ENCODE data around the gene TOR1AIP1.

DNA sequence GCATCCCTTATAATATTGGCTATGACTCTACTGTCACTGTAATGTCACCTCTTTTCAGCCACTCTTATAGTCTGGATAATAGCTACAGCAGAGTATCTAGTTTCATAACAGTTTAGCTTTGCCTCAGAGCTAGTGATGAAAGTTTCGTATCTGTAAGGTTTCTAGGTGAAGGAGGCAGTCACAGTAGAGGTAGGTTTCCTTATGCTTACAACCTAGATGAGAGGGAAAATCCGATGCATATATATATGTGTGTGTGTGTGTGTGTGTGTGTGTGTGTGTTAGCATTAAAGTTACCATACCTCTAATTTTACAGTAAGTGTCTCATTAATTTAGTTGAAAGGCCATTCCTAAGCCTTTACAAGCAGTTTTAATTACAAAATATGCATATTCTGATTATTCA, 2.3 kb upstream of the TOR1AIP1 start:
- TF ChIP-seq ZNF658 (tag by site-specific recombination; IDR thresholded peaks at IDR 0.05) (no peak), ZBTB8A (tag by site-specific recombination; IDR thresholded peaks at IDR 0.05) (no peak), GLIS1 (tag by site-specific recombination; IDR thresholded peaks at IDR 0.05) (no peak), YY2 (tag by site-specific recombination; IDR thresholded peaks at IDR 0.05) (no peak), ZNF121 (tag by site-specific recombination; IDR thresholded peaks at IDR 0.05) (no peak), ZNF274 (IDR thresholded peaks at IDR 0.05; ENCODE audit: low read length) (no peak), ZNF274 (tag by site-specific recombination; IDR thresholded peaks at IDR 0.05; ENCODE audit: borderline replicate concordance) (no peak), ZBTB48 (tag by site-specific recombination; IDR thresholded peaks at IDR 0.05) (no peak)
- TF ChIP-seq, protein P1, sequence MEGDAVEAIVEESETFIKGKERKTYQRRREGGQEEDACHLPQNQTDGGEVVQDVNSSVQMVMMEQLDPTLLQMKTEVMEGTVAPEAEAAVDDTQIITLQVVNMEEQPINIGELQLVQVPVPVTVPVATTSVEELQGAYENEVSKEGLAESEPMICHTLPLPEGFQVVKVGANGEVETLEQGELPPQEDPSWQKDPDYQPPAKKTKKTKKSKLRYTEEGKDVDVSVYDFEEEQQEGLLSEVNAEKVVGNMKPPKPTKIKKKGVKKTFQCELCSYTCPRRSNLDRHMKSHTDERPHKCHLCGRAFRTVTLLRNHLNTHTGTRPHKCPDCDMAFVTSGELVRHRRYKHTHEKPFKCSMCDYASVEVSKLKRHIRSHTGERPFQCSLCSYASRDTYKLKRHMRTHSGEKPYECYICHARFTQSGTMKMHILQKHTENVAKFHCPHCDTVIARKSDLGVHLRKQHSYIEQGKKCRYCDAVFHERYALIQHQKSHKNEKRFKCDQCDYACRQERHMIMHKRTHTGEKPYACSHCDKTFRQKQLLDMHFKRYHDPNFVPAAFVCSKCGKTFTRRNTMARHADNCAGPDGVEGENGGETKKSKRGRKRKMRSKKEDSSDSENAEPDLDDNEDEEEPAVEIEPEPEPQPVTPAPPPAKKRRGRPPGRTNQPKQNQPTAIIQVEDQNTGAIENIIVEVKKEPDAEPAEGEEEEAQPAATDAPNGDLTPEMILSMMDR (tag by site-specific recombination; IDR thresholded peaks at IDR 0.05) = no peak
- TF ChIP-seq, protein P2, sequence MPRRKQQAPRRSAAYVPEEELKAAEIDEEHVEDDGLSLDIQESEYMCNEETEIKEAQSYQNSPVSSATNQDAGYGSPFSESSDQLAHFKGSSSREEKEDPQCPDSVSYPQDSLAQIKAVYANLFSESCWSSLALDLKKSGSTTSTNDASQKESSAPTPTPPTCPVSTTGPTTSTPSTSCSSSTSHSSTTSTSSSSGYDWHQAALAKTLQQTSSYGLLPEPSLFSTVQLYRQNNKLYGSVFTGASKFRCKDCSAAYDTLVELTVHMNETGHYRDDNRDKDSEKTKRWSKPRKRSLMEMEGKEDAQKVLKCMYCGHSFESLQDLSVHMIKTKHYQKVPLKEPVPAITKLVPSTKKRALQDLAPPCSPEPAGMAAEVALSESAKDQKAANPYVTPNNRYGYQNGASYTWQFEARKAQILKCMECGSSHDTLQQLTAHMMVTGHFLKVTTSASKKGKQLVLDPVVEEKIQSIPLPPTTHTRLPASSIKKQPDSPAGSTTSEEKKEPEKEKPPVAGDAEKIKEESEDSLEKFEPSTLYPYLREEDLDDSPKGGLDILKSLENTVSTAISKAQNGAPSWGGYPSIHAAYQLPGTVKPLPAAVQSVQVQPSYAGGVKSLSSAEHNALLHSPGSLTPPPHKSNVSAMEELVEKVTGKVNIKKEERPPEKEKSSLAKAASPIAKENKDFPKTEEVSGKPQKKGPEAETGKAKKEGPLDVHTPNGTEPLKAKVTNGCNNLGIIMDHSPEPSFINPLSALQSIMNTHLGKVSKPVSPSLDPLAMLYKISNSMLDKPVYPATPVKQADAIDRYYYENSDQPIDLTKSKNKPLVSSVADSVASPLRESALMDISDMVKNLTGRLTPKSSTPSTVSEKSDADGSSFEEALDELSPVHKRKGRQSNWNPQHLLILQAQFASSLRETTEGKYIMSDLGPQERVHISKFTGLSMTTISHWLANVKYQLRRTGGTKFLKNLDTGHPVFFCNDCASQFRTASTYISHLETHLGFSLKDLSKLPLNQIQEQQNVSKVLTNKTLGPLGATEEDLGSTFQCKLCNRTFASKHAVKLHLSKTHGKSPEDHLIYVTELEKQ (tag by site-specific recombination; IDR thresholded peaks at IDR 0.05; ENCODE audit: borderline replicate concordance) = no peak
- TF ChIP-seq, protein P3, sequence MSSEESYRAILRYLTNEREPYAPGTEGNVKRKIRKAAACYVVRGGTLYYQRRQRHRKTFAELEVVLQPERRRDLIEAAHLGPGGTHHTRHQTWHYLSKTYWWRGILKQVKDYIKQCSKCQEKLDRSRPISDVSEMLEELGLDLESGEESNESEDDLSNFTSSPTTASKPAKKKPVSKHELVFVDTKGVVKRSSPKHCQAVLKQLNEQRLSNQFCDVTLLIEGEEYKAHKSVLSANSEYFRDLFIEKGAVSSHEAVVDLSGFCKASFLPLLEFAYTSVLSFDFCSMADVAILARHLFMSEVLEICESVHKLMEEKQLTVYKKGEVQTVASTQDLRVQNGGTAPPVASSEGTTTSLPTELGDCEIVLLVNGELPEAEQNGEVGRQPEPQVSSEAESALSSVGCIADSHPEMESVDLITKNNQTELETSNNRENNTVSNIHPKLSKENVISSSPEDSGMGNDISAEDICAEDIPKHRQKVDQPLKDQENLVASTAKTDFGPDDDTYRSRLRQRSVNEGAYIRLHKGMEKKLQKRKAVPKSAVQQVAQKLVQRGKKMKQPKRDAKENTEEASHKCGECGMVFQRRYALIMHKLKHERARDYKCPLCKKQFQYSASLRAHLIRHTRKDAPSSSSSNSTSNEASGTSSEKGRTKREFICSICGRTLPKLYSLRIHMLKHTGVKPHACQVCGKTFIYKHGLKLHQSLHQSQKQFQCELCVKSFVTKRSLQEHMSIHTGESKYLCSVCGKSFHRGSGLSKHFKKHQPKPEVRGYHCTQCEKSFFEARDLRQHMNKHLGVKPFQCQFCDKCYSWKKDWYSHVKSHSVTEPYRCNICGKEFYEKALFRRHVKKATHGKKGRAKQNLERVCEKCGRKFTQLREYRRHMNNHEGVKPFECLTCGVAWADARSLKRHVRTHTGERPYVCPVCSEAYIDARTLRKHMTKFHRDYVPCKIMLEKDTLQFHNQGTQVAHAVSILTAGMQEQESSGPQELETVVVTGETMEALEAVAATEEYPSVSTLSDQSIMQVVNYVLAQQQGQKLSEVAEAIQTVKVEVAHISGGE (tag by site-specific recombination; conservative IDR thresholded peaks at IDR 0.05; ENCODE audit: low read depth) = no peak
- TF ChIP-seq, protein P4, sequence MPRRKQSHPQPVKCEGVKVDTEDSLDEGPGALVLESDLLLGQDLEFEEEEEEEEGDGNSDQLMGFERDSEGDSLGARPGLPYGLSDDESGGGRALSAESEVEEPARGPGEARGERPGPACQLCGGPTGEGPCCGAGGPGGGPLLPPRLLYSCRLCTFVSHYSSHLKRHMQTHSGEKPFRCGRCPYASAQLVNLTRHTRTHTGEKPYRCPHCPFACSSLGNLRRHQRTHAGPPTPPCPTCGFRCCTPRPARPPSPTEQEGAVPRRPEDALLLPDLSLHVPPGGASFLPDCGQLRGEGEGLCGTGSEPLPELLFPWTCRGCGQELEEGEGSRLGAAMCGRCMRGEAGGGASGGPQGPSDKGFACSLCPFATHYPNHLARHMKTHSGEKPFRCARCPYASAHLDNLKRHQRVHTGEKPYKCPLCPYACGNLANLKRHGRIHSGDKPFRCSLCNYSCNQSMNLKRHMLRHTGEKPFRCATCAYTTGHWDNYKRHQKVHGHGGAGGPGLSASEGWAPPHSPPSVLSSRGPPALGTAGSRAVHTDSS (tag by site-specific recombination; IDR thresholded peaks at IDR 0.05) = no peak
- TF ChIP-seq, protein P5, sequence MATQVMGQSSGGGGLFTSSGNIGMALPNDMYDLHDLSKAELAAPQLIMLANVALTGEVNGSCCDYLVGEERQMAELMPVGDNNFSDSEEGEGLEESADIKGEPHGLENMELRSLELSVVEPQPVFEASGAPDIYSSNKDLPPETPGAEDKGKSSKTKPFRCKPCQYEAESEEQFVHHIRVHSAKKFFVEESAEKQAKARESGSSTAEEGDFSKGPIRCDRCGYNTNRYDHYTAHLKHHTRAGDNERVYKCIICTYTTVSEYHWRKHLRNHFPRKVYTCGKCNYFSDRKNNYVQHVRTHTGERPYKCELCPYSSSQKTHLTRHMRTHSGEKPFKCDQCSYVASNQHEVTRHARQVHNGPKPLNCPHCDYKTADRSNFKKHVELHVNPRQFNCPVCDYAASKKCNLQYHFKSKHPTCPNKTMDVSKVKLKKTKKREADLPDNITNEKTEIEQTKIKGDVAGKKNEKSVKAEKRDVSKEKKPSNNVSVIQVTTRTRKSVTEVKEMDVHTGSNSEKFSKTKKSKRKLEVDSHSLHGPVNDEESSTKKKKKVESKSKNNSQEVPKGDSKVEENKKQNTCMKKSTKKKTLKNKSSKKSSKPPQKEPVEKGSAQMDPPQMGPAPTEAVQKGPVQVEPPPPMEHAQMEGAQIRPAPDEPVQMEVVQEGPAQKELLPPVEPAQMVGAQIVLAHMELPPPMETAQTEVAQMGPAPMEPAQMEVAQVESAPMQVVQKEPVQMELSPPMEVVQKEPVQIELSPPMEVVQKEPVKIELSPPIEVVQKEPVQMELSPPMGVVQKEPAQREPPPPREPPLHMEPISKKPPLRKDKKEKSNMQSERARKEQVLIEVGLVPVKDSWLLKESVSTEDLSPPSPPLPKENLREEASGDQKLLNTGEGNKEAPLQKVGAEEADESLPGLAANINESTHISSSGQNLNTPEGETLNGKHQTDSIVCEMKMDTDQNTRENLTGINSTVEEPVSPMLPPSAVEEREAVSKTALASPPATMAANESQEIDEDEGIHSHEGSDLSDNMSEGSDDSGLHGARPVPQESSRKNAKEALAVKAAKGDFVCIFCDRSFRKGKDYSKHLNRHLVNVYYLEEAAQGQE (tag by site-specific recombination; IDR thresholded peaks at IDR 0.05) = no peak

Measured in HEK293 (cell line).